GM12801 (cell line): ENCODE data around the gene CYFIP2.

ENCODE experiments used
- TF ChIP-seq, protein P1 (sequence below): IDR thresholded peaks from one replicate; pipeline ENCODE4 v1.5.1; 2011; ENCODE audit warnings: control low read depth; ENCODE audit not compliant: insufficient read length; ENCODE audit errors: extremely low read depth

The CYFIP2 gene

DNA sequence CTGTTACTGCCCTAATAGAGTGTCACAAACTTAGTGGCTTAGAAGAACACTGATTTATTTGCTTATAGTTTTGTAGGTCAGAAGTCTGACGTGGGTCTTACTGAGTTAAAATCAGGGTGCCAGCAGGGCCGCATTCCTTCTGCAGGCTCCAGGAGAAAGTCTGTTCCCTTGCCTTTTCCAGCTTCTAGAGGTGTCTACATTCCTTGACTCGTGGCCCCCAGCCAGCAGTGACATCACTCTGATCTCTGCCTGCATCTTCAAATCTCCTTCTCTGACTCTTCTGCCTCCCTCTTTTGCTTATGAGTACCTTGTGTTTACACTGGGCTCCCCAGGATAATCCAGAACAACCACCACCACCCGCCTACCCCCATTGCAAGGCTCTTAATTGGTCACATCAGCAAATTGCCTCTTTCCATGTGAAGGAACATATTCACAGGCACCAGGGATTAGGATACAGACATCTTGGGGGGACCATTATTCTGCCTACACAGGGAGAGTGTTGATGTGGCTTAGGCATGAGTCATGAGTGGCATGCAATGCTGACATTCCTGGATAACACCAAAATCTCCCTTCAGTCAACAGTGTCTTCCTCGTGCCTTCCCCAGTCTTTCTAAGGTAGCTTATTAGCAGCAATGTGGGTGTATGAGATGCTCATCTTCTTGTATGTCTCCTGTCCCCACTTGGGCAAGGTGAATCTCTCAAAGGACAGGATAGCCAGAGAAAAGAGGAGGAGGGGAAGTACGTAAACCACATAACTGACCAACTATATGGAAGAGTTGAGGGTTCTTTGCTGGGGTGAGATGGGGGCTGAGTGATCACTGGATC is 24.4 kb downstream of the CYFIP2 start:
- TF ChIP-seq, protein P1, sequence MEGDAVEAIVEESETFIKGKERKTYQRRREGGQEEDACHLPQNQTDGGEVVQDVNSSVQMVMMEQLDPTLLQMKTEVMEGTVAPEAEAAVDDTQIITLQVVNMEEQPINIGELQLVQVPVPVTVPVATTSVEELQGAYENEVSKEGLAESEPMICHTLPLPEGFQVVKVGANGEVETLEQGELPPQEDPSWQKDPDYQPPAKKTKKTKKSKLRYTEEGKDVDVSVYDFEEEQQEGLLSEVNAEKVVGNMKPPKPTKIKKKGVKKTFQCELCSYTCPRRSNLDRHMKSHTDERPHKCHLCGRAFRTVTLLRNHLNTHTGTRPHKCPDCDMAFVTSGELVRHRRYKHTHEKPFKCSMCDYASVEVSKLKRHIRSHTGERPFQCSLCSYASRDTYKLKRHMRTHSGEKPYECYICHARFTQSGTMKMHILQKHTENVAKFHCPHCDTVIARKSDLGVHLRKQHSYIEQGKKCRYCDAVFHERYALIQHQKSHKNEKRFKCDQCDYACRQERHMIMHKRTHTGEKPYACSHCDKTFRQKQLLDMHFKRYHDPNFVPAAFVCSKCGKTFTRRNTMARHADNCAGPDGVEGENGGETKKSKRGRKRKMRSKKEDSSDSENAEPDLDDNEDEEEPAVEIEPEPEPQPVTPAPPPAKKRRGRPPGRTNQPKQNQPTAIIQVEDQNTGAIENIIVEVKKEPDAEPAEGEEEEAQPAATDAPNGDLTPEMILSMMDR = no peak

DNA sequence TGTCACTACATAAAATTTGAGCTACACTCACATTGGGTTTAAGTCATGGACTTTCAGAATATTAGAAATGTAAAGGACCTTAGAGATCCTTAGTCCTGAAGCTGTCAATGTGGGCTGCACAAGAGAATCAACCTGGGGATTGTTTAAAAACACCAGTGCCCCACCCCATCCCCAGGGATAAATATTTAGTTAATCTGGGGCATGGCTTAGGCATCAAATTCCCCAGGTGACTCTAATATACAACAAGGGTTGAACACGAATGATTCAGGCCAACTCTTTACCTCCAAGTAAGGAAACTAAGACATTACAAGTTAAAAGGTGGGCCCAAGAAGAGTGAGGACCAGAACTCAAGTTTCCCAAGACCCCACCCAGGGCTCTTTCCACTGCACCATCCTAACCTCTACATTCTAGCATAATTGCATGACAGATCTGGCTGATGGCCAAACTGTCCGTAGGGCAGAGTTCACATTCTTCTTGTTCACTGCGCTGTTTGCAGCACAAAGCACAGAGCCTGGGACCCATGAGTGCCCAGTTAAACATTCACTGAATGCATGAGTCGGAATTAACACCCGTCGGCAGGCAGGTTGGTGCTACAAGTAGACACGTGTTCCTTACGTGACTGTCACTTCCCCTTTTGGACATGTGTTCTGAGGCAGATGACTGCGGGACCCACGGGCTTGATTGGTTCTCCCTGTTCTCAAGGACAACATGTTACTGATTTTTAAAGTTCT is 25.2 kb downstream of the CYFIP2 start:
- TF ChIP-seq, protein P1 = no peak

DNA sequence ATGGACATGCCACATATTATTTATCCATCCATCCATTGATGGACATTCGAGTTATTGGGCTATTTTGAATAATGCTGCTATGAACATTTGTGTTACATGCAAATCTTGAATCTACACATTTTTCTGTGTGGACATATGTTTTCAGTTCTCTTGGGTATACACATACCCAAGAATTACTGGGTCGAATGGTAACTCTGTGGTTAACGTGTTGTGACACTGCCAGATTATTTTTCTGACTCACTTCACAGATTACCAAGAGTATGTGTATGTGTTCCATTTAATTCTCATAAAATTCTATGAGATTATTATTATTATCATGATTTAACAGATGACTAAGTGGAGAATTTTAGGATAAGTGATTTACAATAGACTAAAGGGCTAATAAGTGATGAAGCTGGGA is 26.7 kb downstream of the CYFIP2 start:
- TF ChIP-seq, protein P1 = no peak

DNA sequence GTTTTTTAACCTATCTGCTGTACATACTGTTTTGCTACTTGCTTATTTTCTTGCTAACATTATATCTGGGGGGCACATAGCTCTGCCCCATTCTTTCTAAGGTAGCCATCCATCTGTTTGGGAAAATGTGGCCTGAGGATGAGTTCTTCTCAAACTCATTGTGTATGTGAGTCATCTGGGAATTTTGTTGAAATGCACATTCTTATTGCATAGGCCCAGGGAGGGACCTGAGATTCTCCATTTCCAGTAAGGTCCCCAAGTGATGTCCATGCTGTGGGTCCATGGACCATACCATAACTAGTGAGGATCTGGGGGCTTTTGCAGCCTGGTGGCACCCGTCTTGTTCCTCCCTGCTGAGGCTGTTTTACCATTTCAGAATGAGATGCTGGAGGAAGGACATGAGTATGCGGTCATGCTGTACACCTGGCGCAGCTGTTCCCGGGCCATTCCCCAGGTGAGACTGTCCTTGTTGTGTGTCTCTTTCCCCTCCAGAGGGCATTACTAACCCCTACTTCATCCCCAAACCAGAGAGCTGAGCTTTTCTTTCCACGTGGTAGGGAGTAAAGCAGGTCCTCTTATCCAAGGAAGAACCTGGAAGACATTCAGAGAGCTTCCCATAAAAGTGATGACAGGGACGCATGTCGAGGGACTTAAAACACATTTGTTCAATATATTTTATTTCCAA is 28.6 kb downstream of the CYFIP2 start:
- TF ChIP-seq, protein P1 = no peak

DNA sequence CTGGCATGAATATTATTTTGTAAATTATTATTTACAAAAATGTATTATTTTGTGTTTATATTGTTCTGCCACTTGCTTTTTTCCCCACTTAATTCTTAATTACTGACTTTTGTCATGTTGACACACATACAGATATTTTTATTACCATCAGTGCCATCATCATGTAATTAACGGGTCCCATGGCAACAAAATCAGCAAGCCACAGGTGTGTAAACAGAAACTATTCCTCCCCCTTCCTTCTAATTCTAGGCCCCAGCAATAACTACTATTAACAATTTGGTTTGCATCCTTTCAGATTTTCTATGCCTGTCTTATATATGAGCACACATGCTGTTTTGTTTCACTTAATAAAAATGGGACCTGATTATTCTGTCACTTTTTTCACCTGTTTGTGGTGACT is 29.3 kb downstream of the CYFIP2 start:
- TF ChIP-seq, protein P1 = no peak

DNA sequence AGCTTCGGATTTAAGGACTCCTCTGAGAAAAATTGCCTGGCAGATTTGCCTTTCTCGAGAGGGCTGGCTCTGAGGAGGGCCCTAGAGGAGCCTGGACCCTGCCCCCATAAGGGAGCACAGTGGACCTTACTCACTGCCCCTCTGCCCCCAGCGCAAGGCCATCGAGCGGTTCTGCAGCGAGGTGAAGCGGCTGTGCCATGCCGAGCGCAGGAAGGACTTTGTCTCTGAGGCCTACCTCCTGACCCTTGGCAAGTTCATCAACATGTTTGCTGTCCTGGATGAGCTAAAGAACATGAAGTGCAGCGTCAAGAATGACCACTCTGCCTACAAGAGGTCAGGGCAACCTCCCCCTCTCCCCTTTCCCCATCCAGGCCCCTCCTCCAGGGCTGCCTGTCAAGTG is 34.6 kb downstream of the CYFIP2 start:
- TF ChIP-seq, protein P1 = no peak

DNA sequence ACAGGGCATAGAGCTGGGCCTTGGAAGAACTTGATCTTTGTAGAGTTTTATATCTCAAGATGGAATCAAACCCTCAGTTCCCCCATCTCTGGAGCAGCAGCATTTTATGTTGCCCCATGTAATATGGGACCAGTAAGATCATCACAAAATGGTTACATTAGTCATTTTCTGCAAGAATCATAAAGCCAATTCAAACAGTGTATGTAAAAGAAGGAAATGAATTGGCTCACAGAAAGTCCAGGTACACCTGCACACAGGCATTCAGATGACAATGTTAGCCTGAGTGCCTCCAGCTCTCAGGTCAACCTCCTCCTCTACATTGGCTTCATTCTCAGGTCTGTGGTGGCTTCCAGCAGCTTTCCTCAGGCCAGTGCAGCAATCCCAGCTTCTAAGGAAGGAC is 35.1 kb downstream of the CYFIP2 start:
- TF ChIP-seq, protein P1 = no peak
